ENCODE measurements around the gene TXNL4A.

DNA sequence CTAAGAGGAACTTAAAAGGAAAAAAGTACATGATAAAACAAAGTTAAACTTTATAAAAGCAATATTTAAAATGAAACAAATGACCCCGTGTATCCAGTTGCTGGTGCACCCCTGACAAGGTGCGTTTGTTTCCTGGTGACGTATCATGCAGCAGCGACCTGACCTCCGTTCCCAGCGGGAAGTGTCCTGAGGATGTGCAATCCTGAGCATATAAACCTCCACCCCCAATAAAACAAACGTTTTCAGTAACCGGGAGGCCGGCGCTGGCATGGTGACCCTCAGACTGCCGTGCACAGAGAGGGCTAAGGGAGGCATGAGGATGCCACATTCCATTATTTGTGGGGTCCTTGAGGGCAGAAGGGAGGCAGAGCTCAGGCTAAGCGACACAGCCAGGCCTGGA is 51.7 kb downstream of the TXNL4A start:
- TF ChIP-seq, protein P1, sequence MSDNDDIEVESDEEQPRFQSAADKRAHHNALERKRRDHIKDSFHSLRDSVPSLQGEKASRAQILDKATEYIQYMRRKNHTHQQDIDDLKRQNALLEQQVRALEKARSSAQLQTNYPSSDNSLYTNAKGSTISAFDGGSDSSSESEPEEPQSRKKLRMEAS (IDR thresholded peaks at IDR 0.05; ENCODE audit: low read depth, low read length), result no peak
- TF ChIP-seq, protein P2, sequence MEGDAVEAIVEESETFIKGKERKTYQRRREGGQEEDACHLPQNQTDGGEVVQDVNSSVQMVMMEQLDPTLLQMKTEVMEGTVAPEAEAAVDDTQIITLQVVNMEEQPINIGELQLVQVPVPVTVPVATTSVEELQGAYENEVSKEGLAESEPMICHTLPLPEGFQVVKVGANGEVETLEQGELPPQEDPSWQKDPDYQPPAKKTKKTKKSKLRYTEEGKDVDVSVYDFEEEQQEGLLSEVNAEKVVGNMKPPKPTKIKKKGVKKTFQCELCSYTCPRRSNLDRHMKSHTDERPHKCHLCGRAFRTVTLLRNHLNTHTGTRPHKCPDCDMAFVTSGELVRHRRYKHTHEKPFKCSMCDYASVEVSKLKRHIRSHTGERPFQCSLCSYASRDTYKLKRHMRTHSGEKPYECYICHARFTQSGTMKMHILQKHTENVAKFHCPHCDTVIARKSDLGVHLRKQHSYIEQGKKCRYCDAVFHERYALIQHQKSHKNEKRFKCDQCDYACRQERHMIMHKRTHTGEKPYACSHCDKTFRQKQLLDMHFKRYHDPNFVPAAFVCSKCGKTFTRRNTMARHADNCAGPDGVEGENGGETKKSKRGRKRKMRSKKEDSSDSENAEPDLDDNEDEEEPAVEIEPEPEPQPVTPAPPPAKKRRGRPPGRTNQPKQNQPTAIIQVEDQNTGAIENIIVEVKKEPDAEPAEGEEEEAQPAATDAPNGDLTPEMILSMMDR (IDR thresholded peaks at IDR 0.05; ENCODE audit: low read depth, low read length), result no peak
- TF ChIP-seq POLR2A (IDR thresholded peaks at IDR 0.05; ENCODE audit: extremely low read depth, insufficient read length), result no peak

Measured in NB4 (cell line).